ENCODE results near the gene TADA2A. TPM values are rescaled to one million over a fixed set of nuclear protein-coding genes. Genes with fewer than 3 reads are reported as not detected.
A peak's percentile ranks its signal among the peaks of the same experiment; 100 is the strongest.

The TADA2A gene
- total RNA-seq, 1 experiment from 2014 or later: 11.4 TPM

GRCh38 chr17:37386462-37386861 is 20.2 kb upstream of the TADA2A start:
- POLR2A ChIA-PET: interaction anchor here (0.6 kb wide), 1 partner anchor 21 kb away, joined by 4 read pairs; no protein-coding TSS in a partner anchor
- CTCF ChIA-PET: no interaction called here
- no peak for ATAC-seq

GRCh38 chr17:37388266-37388665 is 18.4 kb upstream of the TADA2A start:
- H3K27ac ChIP-seq (ENCODE audit: low read length): no peak overlapping the region
- H3K4me1 ChIP-seq (ENCODE audit: control insufficient read depth, insufficient read depth, low read length): peaks cover 3% of the 10 kb centered on the region; the same call in 1 of the 2 replicates
- DNase-seq (ENCODE audit: low read depth, low spot score) (no peak), ATAC-seq (peak; percentile 48; the same call in 1 of the 2 replicates)
- TF ChIP-seq CTCF (IDR thresholded peaks at IDR 0.05) (no peak), TCF7L2 (IDR thresholded peaks at IDR 0.05; ENCODE audit: low read depth, low read length) (no peak), REST (IDR thresholded peaks at IDR 0.05; ENCODE audit: insufficient read depth in 1 of 2, low read depth in 2 of 2, low read length in 1 of 2) (no peak), POLR2AphosphoS5 (IDR thresholded peaks at IDR 0.05; ENCODE audit: low read depth, low read length) (no peak), SIN3A (IDR thresholded peaks at IDR 0.05; ENCODE audit: borderline replicate concordance, insufficient read depth, low read depth, low read length) (no peak)
- CTCF ChIA-PET: interaction anchor here (1.2 kb wide), 1 partner anchor 15 kb away, joined by 5 read pairs; no protein-coding TSS in a partner anchor
- BruUV-seq (replicated peaks): no TSS peak
- H3K9me3 ChIP-seq (ENCODE audit: control insufficient read depth, insufficient read depth, low read depth, low read length): no peaks in the 10 kb centered on the region
- in situ Hi-C loops (cut with HindIII; ENCODE audit: low pct_unique_long_range_greater_than_20kb, low sequenced_read_pairs) (no loop called here), intact Hi-C loops (cut with micrococcal nuclease; ENCODE audit: unreplicated experiment) (no loop called here)
- no peaks in the 10 kb centered on the region for H3K36me3 ChIP-seq (ENCODE audit: control insufficient read depth, insufficient read depth, low read length)
- POLR2A ChIA-PET: no interaction called here
- no peaks in the 10 kb centered on the region for H3K27me3 ChIP-seq (ENCODE audit: control insufficient read depth, insufficient read depth, low read length)
- no peak overlapping the region for H3K4me3 ChIP-seq (ENCODE audit: low read depth in 2 of 2, low read length in 2 of 2)

More at GRCh38 chr17:37386462-37386861, 20.2 kb upstream of the TADA2A start:
- no peak for DNase-seq (ENCODE audit: low read depth, low spot score)
- in situ Hi-C loops (cut with HindIII; ENCODE audit: low pct_unique_long_range_greater_than_20kb, low sequenced_read_pairs) (no loop called here), intact Hi-C loops (cut with micrococcal nuclease; ENCODE audit: unreplicated experiment) (no loop called here)
- Histone ChIP-seq H3K36me3 (ENCODE audit: control insufficient read depth, insufficient read depth, low read length) (no peaks in the 10 kb centered on the region), H3K27me3 (ENCODE audit: control insufficient read depth, insufficient read depth, low read length) (no peaks in the 10 kb centered on the region), H3K9me3 (ENCODE audit: control insufficient read depth, insufficient read depth, low read depth, low read length) (no peaks in the 10 kb centered on the region), H3K4me1 (ENCODE audit: control insufficient read depth, insufficient read depth, low read length) (no peaks in the 10 kb centered on the region), H3K27ac (ENCODE audit: low read length) (no peak overlapping the region), H3K4me3 (ENCODE audit: low read depth in 2 of 2, low read length in 2 of 2) (no peak overlapping the region)
- BruUV-seq (replicated peaks): no TSS peak
- TF ChIP-seq CTCF (IDR thresholded peaks at IDR 0.05) (no peak), SIN3A (IDR thresholded peaks at IDR 0.05; ENCODE audit: borderline replicate concordance, insufficient read depth, low read depth, low read length) (no peak), REST (IDR thresholded peaks at IDR 0.05; ENCODE audit: insufficient read depth in 1 of 2, low read depth in 2 of 2, low read length in 1 of 2) (no peak), POLR2AphosphoS5 (IDR thresholded peaks at IDR 0.05; ENCODE audit: low read depth, low read length) (no peak), TCF7L2 (IDR thresholded peaks at IDR 0.05; ENCODE audit: low read depth, low read length) (no peak)
